Testis (tissue), 3 donors: ENCODE results near the gene ATG16L1. TPM values are rescaled to one million over a fixed set of nuclear protein-coding genes. Genes with fewer than 3 reads are reported as not detected.

Experiments used
- DNase-seq: peaks from one replicate; pipeline ENCODE4 v3.0.0-alpha.2; 2019
- H3K27ac ChIP-seq, 2 donors: fragments of 200-600 bp; sonication (generic); one replicate each; pipeline ENCODE4 v1.5.1; 2019
- H3K27me3 ChIP-seq: fragments of 200-600 bp; sonication (generic); one replicate; pipeline ENCODE4 v1.5.1; 2019
- H3K36me3 ChIP-seq: fragments of 200-600 bp; sonication (generic); one replicate; pipeline ENCODE4 v1.5.1; 2017; ENCODE audit warnings: low read depth; ENCODE audit errors: missing control alignments
- H3K4me1 ChIP-seq: fragments of 200-600 bp; sonication (generic); one replicate; pipeline ENCODE4 v1.5.1; 2019
- H3K4me3 ChIP-seq, 2 donors: fragments of 200-600 bp; sonication (generic); one replicate each; pipeline ENCODE4 v1.5.1; 2017 to 2019
- H3K9me3 ChIP-seq: fragments of 200-600 bp; sonication (generic); one replicate; pipeline ENCODE4 v1.5.1; 2017
- POLR2A ChIP-seq: fragments of 450-650 bp; IDR thresholded peaks from one replicate; pipeline ENCODE4 v1.6.1; 2017; ENCODE audit warnings: antibody characterized with exemption, mild to moderate bottlenecking, moderate library complexity
- WGBS, 2 donors: methylation state at CpG; one replicate each; pipeline ENCODE4 v1.1.5; 2018; 5-methylcytosine and 5-hydroxymethylcytosine counted together
- intact Hi-C: fragments of 100-400 bp; cut with DNase I; formaldehyde crosslinking; loops from one replicate; pipeline ENCODE4 v1.15.1; 2023; ENCODE audit warnings: low total_unique reads
- polyA plus RNA-seq: library from polyadenylated mRNA; stranded (reverse); fragments of 350-450 nt; fragmentation: Illumina TruSeq; extraction: RNeasy Lipid Tissue Mini Kit (QIAGEN cat#74804); gene quantifications from one replicate; pipeline ENCODE4 v1.2.3, GENCODE V29; 2014; ENCODE audit warnings: low read depth, low replicate concordance; ENCODE audit not compliant: insufficient read depth
- total RNA-seq, 2 donors: library from RNA; depleted of rRNA; stranded (reverse); fragments of >200 nt; gene quantifications; one replicate each; pipeline ENCODE4 v1.2.3, GENCODE V29; 2016
- TF ChIP-seq, protein P1 (sequence below), 3 experiments: fragments of 450-650 bp in 2 of 3; fragments of 200-600 bp in 1 of 3; sonication (generic) in 1 of 3; IDR thresholded peaks; one replicate each; pipeline ENCODE4 v1.5.1; 2016 to 2019; ENCODE audit warnings: antibody characterized with exemption in 3 of 3, mild to moderate bottlenecking in 2 of 3, moderate library complexity in 1 of 3

ATG16L1 gene
- total and polyA plus RNA-seq, 3 donors from 2014 or later, result 37.3 to 53.1 (median 47.2) TPM

DNA sequence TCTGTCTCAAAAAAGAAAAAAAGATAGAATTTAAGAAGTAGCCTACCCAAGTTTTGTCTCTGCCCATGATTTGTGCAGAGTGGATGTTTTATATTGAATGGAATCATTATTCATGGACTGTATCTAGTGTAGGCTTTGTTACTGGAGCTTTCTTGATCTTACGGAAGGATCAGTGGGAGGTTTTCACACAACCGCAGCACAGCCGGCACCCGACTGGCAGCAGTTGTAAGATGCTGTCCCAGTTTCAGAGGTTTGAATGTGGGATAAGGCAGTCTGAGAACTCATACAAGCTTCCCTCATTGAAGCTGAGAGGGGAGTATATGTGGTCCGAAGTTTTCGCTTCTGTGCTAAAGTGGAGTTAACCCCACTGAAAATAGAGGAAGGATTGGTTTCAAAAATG lies 36.4 kb downstream of the ATG16L1 start:
- intact Hi-C loops, result no loop called here
- Histone ChIP-seq H3K9me3 (no peaks in the 10 kb centered on the region), H3K36me3 (no peaks in the 10 kb centered on the region)

DNA sequence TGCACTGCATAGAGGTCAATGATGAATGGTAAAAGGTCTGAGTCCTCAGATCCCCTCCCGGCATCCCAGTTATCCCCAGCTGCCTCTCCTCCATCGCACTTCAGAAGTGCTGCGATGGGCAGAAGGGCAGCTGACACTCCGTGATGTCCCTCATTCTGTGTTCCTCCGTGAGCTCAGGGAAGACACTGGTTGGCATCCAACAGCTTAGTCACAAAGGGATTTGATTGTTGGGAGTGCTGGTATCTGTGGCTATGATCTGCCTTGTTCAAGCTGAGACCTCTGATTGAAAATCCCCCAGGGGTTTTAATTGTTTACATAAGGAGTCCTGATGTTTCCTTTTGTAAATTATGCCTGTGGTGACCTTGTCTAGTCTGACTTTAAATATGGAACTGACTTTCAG lies 37.2 kb downstream of the ATG16L1 start:
- Histone ChIP-seq H3K4me3 (no peak overlapping the region), H3K4me1 (no peaks in the 10 kb centered on the region), H3K9me3 (no peaks in the 10 kb centered on the region), H3K27ac (no peak overlapping the region), H3K36me3 (no peaks in the 10 kb centered on the region), H3K27me3 (no peaks in the 10 kb centered on the region)
- intact Hi-C loops, result no loop called here
- 87 to 88% methylated on average over 5 of the region's 5 CpGs for WGBS, 2 donors
- no peak for TF ChIP-seq POLR2A
- TF ChIP-seq, protein P1, sequence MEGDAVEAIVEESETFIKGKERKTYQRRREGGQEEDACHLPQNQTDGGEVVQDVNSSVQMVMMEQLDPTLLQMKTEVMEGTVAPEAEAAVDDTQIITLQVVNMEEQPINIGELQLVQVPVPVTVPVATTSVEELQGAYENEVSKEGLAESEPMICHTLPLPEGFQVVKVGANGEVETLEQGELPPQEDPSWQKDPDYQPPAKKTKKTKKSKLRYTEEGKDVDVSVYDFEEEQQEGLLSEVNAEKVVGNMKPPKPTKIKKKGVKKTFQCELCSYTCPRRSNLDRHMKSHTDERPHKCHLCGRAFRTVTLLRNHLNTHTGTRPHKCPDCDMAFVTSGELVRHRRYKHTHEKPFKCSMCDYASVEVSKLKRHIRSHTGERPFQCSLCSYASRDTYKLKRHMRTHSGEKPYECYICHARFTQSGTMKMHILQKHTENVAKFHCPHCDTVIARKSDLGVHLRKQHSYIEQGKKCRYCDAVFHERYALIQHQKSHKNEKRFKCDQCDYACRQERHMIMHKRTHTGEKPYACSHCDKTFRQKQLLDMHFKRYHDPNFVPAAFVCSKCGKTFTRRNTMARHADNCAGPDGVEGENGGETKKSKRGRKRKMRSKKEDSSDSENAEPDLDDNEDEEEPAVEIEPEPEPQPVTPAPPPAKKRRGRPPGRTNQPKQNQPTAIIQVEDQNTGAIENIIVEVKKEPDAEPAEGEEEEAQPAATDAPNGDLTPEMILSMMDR (IDR thresholded peaks at IDR 0.05), result no peak
- DNase-seq, result no peak

More for the DNA sequence above, 36.4 kb downstream of the ATG16L1 start:
- TF ChIP-seq POLR2A, result no peak
- TF ChIP-seq, protein P1 (IDR thresholded peaks at IDR 0.05), result no peak
- DNase-seq, result no peak
- WGBS, 2 donors, result 75 to 76% methylated on average over 6 of the region's 6 CpGs
- Histone ChIP-seq H3K27ac (no peak overlapping the region), H3K4me3 (no peak overlapping the region), H3K4me1 (no peaks in the 10 kb centered on the region), H3K27me3 (no peaks in the 10 kb centered on the region)

DNA sequence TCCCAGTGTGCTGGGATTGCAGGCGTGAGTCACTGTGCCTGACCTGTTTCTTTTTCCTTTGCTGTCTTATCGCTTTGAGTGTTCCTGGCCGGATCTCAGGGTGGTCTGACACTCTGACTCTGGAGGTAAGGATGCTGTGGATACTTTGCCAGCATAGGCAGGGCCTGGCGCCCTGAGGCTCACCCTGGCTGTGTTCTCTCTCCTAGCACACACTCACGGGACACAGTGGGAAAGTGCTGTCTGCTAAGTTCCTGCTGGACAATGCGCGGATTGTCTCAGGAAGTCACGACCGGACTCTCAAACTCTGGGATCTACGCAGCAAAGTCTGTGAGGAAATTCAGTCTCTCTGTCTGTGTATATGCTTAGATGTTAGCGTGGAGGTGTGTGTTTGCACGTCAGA lies 38.2 kb downstream of the ATG16L1 start:
- no peak for DNase-seq
- Histone ChIP-seq H3K9me3 (no peaks in the 10 kb centered on the region), H3K36me3 (no peaks in the 10 kb centered on the region), H3K27me3 (no peaks in the 10 kb centered on the region), H3K27ac (no peak overlapping the region), H3K4me3 (no peak overlapping the region), H3K4me1 (no peaks in the 10 kb centered on the region)
- TF ChIP-seq POLR2A, result no peak
- TF ChIP-seq, protein P1 (IDR thresholded peaks at IDR 0.05), result no peak
- 96 to 97% methylated on average over 9 to 12 of the region's 12 CpGs for WGBS, 2 donors
- intact Hi-C loops, result no loop called here

DNA sequence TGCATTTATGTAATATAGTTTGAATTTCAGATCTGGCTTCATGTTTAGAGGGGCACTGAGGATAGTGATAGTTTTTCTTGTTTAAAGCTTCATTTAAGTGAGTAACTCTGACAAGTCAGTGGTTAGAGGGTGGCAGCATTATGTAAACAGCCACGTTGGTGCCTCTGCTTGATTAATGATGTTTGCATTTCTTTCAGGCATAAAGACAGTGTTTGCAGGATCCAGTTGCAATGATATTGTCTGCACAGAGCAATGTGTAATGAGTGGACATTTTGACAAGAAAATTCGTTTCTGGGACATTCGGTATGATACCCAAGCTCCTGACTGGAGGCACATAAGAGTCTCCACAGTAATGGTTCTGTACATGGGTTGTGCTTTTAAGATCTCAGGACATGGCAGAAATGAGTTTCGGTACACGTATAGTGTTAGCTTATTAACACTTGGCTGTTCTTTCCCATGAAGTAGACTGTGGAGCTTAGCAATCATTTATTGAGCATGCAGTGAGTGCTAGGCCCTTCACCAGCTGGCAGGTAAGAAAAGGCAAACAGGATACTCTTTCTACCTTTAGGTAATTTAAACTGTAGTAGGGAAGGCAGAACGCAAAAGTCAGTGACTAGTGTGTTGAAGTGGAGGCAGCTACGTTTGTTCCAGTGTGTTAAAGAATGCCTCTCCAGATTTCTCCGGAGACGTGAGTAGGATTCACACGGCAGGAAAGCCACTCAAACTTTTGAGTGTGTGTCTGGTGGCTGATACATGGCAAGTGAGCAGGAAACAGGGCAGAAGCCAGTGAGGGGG lies 38.8 kb downstream of the ATG16L1 start:
- no peak overlapping the region for H3K27ac ChIP-seq
- no peak for TF ChIP-seq POLR2A
- TF ChIP-seq, protein P1 (IDR thresholded peaks at IDR 0.05), result no peak
- no peaks in the 10 kb centered on the region for H3K9me3 ChIP-seq
- no peak overlapping the region for H3K4me3 ChIP-seq
- intact Hi-C loops, result no loop called here
- H3K36me3 ChIP-seq, result no peaks in the 10 kb centered on the region
- no peaks in the 10 kb centered on the region for H3K27me3 ChIP-seq
- DNase-seq, result no peak
- 89 to 95% methylated on average over 10 of the region's 10 CpGs for WGBS, 2 donors
- no peaks in the 10 kb centered on the region for H3K4me1 ChIP-seq

DNA sequence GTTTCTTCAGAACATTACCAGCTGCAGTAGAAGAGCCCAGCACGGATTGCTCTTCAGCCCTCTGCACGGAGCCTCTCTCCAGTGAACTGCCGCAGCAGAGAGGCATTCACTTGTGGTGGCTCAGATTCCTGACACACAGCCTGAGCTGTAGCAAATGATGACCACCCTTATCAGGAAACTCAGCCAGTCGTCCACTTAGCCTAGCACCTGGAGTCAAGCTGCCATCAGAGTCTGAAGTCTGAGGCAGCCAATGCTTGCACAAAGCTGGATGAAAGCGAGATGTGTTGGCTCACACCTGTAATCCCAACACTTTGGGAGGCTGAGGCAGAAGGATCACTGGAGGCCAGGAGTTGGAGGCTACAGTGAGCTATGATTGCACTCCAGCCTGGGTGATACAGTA lies 44.4 kb downstream of the ATG16L1 start:
- intact Hi-C loops, result no loop called here
- Histone ChIP-seq H3K36me3 (no peaks in the 10 kb centered on the region), H3K27me3 (no peaks in the 10 kb centered on the region), H3K4me3 (no peak overlapping the region), H3K4me1 (no peaks in the 10 kb centered on the region), H3K27ac (no peak overlapping the region), H3K9me3 (no peaks in the 10 kb centered on the region)
- no peak for DNase-seq
- no peak for TF ChIP-seq POLR2A
- TF ChIP-seq, protein P1 (IDR thresholded peaks at IDR 0.05), result no peak
- 77 to 83% methylated on average over 5 of the region's 5 CpGs for WGBS, 2 donors
